NAMALWA (cell line): ENCODE measurements around the gene DONSON.

ENCODE experiments used
- DNase-seq: peaks from one replicate; pipeline ENCODE4 v3.0.0-alpha.2; 2015; ENCODE audit warnings: low spot score

The DONSON gene

GRCh38 chr21:33562389-33562788, 26.1 kb downstream of the DONSON start:
- no peak for DNase-seq

- no peak for DNase-seq
Observed at GRCh38 chr21:33561373-33561772, 27.1 kb downstream of the DONSON start.

GRCh38 chr21:33560965-33561364, 27.5 kb downstream of the DONSON start:
- no peak for DNase-seq

- DNase-seq = no peak
Observed at GRCh38 chr21:33559813-33560212, 28.7 kb downstream of the DONSON start.

- no peak for DNase-seq
Observed at GRCh38 chr21:33558777-33559421, 29.6 kb downstream of the DONSON start.

GRCh38 chr21:33557447-33557846, 31.0 kb downstream of the DONSON start:
- DNase-seq = no peak

- no peak for DNase-seq
Observed at GRCh38 chr21:33554982-33555344, 33.5 kb downstream of the DONSON start.

- DNase-seq = no peak
Observed at GRCh38 chr21:33554236-33554981, 34.1 kb downstream of the DONSON start.

GRCh38 chr21:33552999-33553598, 35.4 kb downstream of the DONSON start:
- no peak for DNase-seq

GRCh38 chr21:33552093-33552998, 36.1 kb downstream of the DONSON start:
- peak; percentile 33 for DNase-seq

GRCh38 chr21:33551664-33552063, 36.8 kb downstream of the DONSON start:
- DNase-seq = no peak

GRCh38 chr21:33550772-33551660, 37.5 kb downstream of the DONSON start:
- DNase-seq = no peak

- DNase-seq = no peak
Observed at GRCh38 chr21:33549848-33550771, 38.4 kb downstream of the DONSON start.

- no peak for DNase-seq
Observed at GRCh38 chr21:33546086-33546485, 42.4 kb downstream of the DONSON start.

GRCh38 chr21:33544451-33545195, 43.9 kb downstream of the DONSON start:
- no peak for DNase-seq

- peak; percentile 56 for DNase-seq
Observed at GRCh38 chr21:33543505-33544129, 44.9 kb downstream of the DONSON start.

GRCh38 chr21:33542640-33543504, 45.6 kb downstream of the DONSON start, which contains the start of gene SON:
TSS of gene SON (plus strand) at chr21:33543038. CDS start at chr21:33543093, 55 bp downstream.
- DNase-seq = peak; percentile 99
